ENCODE results near the gene ADCK2. TPM values are rescaled to one million over a fixed set of nuclear protein-coding genes. Genes with fewer than 3 reads are reported as not detected.
A peak's percentile ranks its signal among the peaks of the same experiment; 100 is the strongest.
"Not testable (repeated sequence)": the region's sequence is repeated elsewhere in the genome, so short reads cannot be mapped to it uniquely, and the experiment has no call there.

Gene ADCK2
- total RNA-seq, 2 experiments from 2014 or later, result 22.1 TPM

GRCh38 chr7:140653319-140654108, 19.2 kb upstream of the ADCK2 start:
- H3K27ac Mint-ChIP-seq, result no peak overlapping the region
- CTCF ChIA-PET, result interaction anchor here (0.6 to 3.1 kb wide), 22 partner anchors 9 to 415 kb away, joined by 3 to 30 read pairs (median 4); partner anchors contain the start of gene DENND2A
- no peaks in the 10 kb centered on the region for H3K36me3 Mint-ChIP-seq (ENCODE audit: low read depth)
- H3K4me1 Mint-ChIP-seq (ENCODE audit: low read depth), result peaks cover 15% of the 10 kb centered on the region
- DNase-seq, result peak; percentile 30
- no peak overlapping the region for H3K4me3 Mint-ChIP-seq
- intact Hi-C loops (cut with micrococcal nuclease), result loop anchor here (1.0 kb wide), 2 partner anchors 135 to 178 kb away; no protein-coding TSS in a partner anchor
- peaks cover 2% of the 10 kb centered on the region for H3K27me3 Mint-ChIP-seq (ENCODE audit: low read depth)
- no peaks in the 10 kb centered on the region for H3K9me3 Mint-ChIP-seq

GRCh38 chr7:140654109-140654387, 18.7 kb upstream of the ADCK2 start:
- Mint-ChIP-seq H3K4me3 (no peak overlapping the region), H3K36me3 (ENCODE audit: low read depth) (no peaks in the 10 kb centered on the region), H3K27me3 (ENCODE audit: low read depth) (peaks cover 2% of the 10 kb centered on the region), H3K9me3 (no peaks in the 10 kb centered on the region), H3K27ac (no peak overlapping the region), H3K4me1 (ENCODE audit: low read depth) (peaks cover 15% of the 10 kb centered on the region)
- CTCF ChIA-PET, result interaction anchor here (0.6 to 3.1 kb wide), 11 partner anchors 9 to 177 kb away, joined by 3 to 30 read pairs (median 4); partner anchors contain the start of gene DENND2A
- intact Hi-C loops (cut with micrococcal nuclease), result no loop called here
- no peak for DNase-seq

- DNase-seq, result no peak
- Mint-ChIP-seq H3K9me3 (no peaks in the 10 kb centered on the region), H3K27me3 (ENCODE audit: low read depth) (peaks cover 2% of the 10 kb centered on the region), H3K4me3 (no peak overlapping the region), H3K36me3 (ENCODE audit: low read depth) (no peaks in the 10 kb centered on the region), H3K4me1 (ENCODE audit: low read depth) (peaks cover 15% of the 10 kb centered on the region), H3K27ac (no peak overlapping the region)
- CTCF ChIA-PET, result interaction anchor here (0.6 kb wide), 1 partner anchor 96 kb away, joined by 3 read pairs; no protein-coding TSS in a partner anchor
- intact Hi-C loops (cut with micrococcal nuclease), result no loop called here
Measured at GRCh38 chr7:140654661-140655060, 18.1 kb upstream of the ADCK2 start.

GRCh38 chr7:140655511-140656408, 17.0 kb upstream of the ADCK2 start:
- Mint-ChIP-seq H3K36me3 (ENCODE audit: low read depth) (no peaks in the 10 kb centered on the region), H3K4me1 (ENCODE audit: low read depth) (peaks cover 15% of the 10 kb centered on the region), H3K9me3 (no peaks in the 10 kb centered on the region), H3K27me3 (ENCODE audit: low read depth) (peaks cover 2% of the 10 kb centered on the region), H3K4me3 (no peak overlapping the region), H3K27ac (peak overlapping the region; percentile 16)
- no peak for DNase-seq
- CTCF ChIA-PET, result interaction anchor here (0.8 to 1.0 kb wide), 2 partner anchors 138 to 357 kb away, joined by 3 to 4 read pairs; no protein-coding TSS in a partner anchor
- intact Hi-C loops (cut with micrococcal nuclease), result loop anchor here (1.0 kb wide), 2 partner anchors 18 to 357 kb away; no protein-coding TSS in a partner anchor

GRCh38 chr7:140656548-140657515, 15.9 kb upstream of the ADCK2 start:
- no peaks in the 10 kb centered on the region for H3K9me3 Mint-ChIP-seq
- H3K4me3 Mint-ChIP-seq, result peak overlapping the region; percentile 57
- peaks cover 15% of the 10 kb centered on the region for H3K4me1 Mint-ChIP-seq (ENCODE audit: low read depth)
- peak; percentile 74 for DNase-seq
- peaks cover 2% of the 10 kb centered on the region for H3K27me3 Mint-ChIP-seq (ENCODE audit: low read depth)
- CTCF ChIA-PET, result interaction anchor here (0.6 to 1.0 kb wide), 3 partner anchors 139 to 356 kb away, joined by 3 to 4 read pairs (median 4); no protein-coding TSS in a partner anchor
- no peak overlapping the region for H3K27ac Mint-ChIP-seq
- H3K36me3 Mint-ChIP-seq (ENCODE audit: low read depth), result no peaks in the 10 kb centered on the region
- intact Hi-C loops (cut with micrococcal nuclease), result loop anchor here (1.0 kb wide), 2 partner anchors 16 to 355 kb away; no protein-coding TSS in a partner anchor

GRCh38 chr7:140657891-140658290, 14.9 kb upstream of the ADCK2 start:
- Mint-ChIP-seq H3K9me3 (no peaks in the 10 kb centered on the region), H3K4me1 (ENCODE audit: low read depth) (peaks cover 15% of the 10 kb centered on the region), H3K36me3 (ENCODE audit: low read depth) (no peaks in the 10 kb centered on the region), H3K27ac (no peak overlapping the region), H3K27me3 (ENCODE audit: low read depth) (peaks cover 2% of the 10 kb centered on the region), H3K4me3 (no peak overlapping the region)
- CTCF ChIA-PET, result no interaction called here
- intact Hi-C loops (cut with micrococcal nuclease), result no loop called here
- no peak for DNase-seq

- intact Hi-C loops (cut with micrococcal nuclease), result no loop called here
- H3K27ac Mint-ChIP-seq, result no peak overlapping the region
- H3K9me3 Mint-ChIP-seq, result no peaks in the 10 kb centered on the region
- no peak overlapping the region for H3K4me3 Mint-ChIP-seq
- H3K27me3 Mint-ChIP-seq (ENCODE audit: low read depth), result peaks cover 2% of the 10 kb centered on the region
- H3K36me3 Mint-ChIP-seq (ENCODE audit: low read depth), result no peaks in the 10 kb centered on the region
- no peak for DNase-seq
- CTCF ChIA-PET, result no interaction called here
- H3K4me1 Mint-ChIP-seq (ENCODE audit: low read depth), result peaks cover 15% of the 10 kb centered on the region
Measured at GRCh38 chr7:140659856-140660255, 12.9 kb upstream of the ADCK2 start.

- DNase-seq, result no peak
- CTCF ChIA-PET, result interaction anchor here (1.1 kb wide), 3 partner anchors 12 to 144 kb away, joined by 4 to 5 read pairs (median 4); no protein-coding TSS in a partner anchor
- H3K36me3 Mint-ChIP-seq (ENCODE audit: low read depth), result no peaks in the 10 kb centered on the region
- no peak overlapping the region for H3K27ac Mint-ChIP-seq
- no peak overlapping the region for H3K4me3 Mint-ChIP-seq
- intact Hi-C loops (cut with micrococcal nuclease), result no loop called here
- no peaks in the 10 kb centered on the region for H3K9me3 Mint-ChIP-seq
- peaks cover 10% of the 10 kb centered on the region for H3K4me1 Mint-ChIP-seq (ENCODE audit: low read depth)
- H3K27me3 Mint-ChIP-seq (ENCODE audit: low read depth), result peaks cover 2% of the 10 kb centered on the region
Measured at GRCh38 chr7:140661124-140661523, 11.6 kb upstream of the ADCK2 start.

GRCh38 chr7:140662938-140663337, 9.8 kb upstream of the ADCK2 start:
- H3K36me3 Mint-ChIP-seq (ENCODE audit: low read depth); DNase-seq; H3K27ac Mint-ChIP-seq; CTCF ChIA-PET; H3K4me1 Mint-ChIP-seq (ENCODE audit: low read depth); intact Hi-C loops (cut with micrococcal nuclease); H3K4me3 Mint-ChIP-seq; H3K9me3 Mint-ChIP-seq; H3K27me3 Mint-ChIP-seq (ENCODE audit: low read depth): not testable (repeated sequence)

GRCh38 chr7:140667476-140667875, 5.3 kb upstream of the ADCK2 start:
- intact Hi-C loops (cut with micrococcal nuclease), result no loop called here
- Mint-ChIP-seq H3K36me3 (ENCODE audit: low read depth) (no peaks in the 10 kb centered on the region), H3K27ac (no peak overlapping the region), H3K4me1 (ENCODE audit: low read depth) (peaks cover 6% of the 10 kb centered on the region), H3K27me3 (ENCODE audit: low read depth) (no peaks in the 10 kb centered on the region), H3K9me3 (no peaks in the 10 kb centered on the region), H3K4me3 (no peak overlapping the region)
- CTCF ChIA-PET, result interaction anchor here (1.5 kb wide), 1 partner anchor 15 kb away, joined by 3 read pairs; no protein-coding TSS in a partner anchor
- DNase-seq, result no peak

- Mint-ChIP-seq H3K27me3 (ENCODE audit: low read depth) (no peaks in the 10 kb centered on the region), H3K4me3 (no peak overlapping the region), H3K4me1 (ENCODE audit: low read depth) (peaks cover 10% of the 10 kb centered on the region), H3K27ac (no peak overlapping the region), H3K36me3 (ENCODE audit: low read depth) (no peaks in the 10 kb centered on the region), H3K9me3 (no peaks in the 10 kb centered on the region)
- CTCF ChIA-PET, result interaction anchor here (1.5 kb wide), 1 partner anchor 16 kb away, joined by 3 read pairs; no protein-coding TSS in a partner anchor
- no peak for DNase-seq
- intact Hi-C loops (cut with micrococcal nuclease), result no loop called here
Measured at GRCh38 chr7:140668641-140669040, 4.1 kb upstream of the ADCK2 start.

All from activated naive CD4-positive, alpha-beta T cell treated with anti-CD3 and anti-CD28 coated beads for 36 hours (primary cell).